GM13977 (cell line): ENCODE measurements around the gene LOXL4.

Experiments
- DNase-seq: peaks from one replicate; pipeline ENCODE4 v3.0.0; 2012; ENCODE audit warnings: low spot score
- CTCF ChIP-seq: IDR thresholded peaks from 2 replicates; pipeline ENCODE4 v1.5.1; 2012; ENCODE audit warnings: mild to moderate bottlenecking, control low read depth; ENCODE audit not compliant: insufficient read depth; ENCODE audit errors: extremely low read depth, missing control alignments
- in situ Hi-C: fragments of 300-500 bp; cut with MboI; formaldehyde crosslinking; loops from one replicate; pipeline ENCODE4 v1.12.0; 2022; ENCODE audit warnings: low sequenced_read_pairs, low pct_unique_long_range_greater_than_20kb, mixed read lengths, inconsistent platforms; ENCODE audit not compliant: unreplicated experiment

Gene LOXL4

GRCh38 chr10:98253499-98253898 lies 14.5 kb downstream of the LOXL4 start:
- TF ChIP-seq CTCF, result no peak
- in situ Hi-C loops, result no loop called here

GRCh38 chr10:98252464-98252863 lies 15.5 kb downstream of the LOXL4 start:
- in situ Hi-C loops, result no loop called here
- no peak for TF ChIP-seq CTCF

More at GRCh38 chr10:98253499-98253898, 14.5 kb downstream of the LOXL4 start:
- no peak for DNase-seq

GRCh38 chr10:98251399-98251798 lies 16.6 kb downstream of the LOXL4 start:
- no peak for TF ChIP-seq CTCF
- in situ Hi-C loops, result no loop called here
- DNase-seq, result peak; percentile 3

More at GRCh38 chr10:98252464-98252863, 15.5 kb downstream of the LOXL4 start:
- DNase-seq, result no peak

- in situ Hi-C loops, result no loop called here
- no peak for DNase-seq
- TF ChIP-seq CTCF, result no peak
Observed at GRCh38 chr10:98249134-98249533, 18.9 kb downstream of the LOXL4 start.

GRCh38 chr10:98248018-98248417 lies 20.0 kb downstream of the LOXL4 start:
- in situ Hi-C loops, result no loop called here
- no peak for DNase-seq

GRCh38 chr10:98246911-98247805 lies 20.8 kb downstream of the LOXL4 start:
- DNase-seq, result no peak

More at GRCh38 chr10:98248018-98248417, 20.0 kb downstream of the LOXL4 start:
- no peak for TF ChIP-seq CTCF

More at GRCh38 chr10:98246911-98247805, 20.8 kb downstream of the LOXL4 start:
- in situ Hi-C loops, result no loop called here
- no peak for TF ChIP-seq CTCF
